GM21737 (cell line): Measurements from ENCODE around the gene APOC3.

ENCODE experiments used
- ATAC-seq: cut with Tn5 transposase; IDR thresholded peaks from one replicate; pipeline ENCODE4 v1.9.1; 2021; ENCODE audit warnings: mild to moderate bottlenecking, moderate library complexity; ENCODE audit not compliant: unreplicated experiment

Gene APOC3

DNA sequence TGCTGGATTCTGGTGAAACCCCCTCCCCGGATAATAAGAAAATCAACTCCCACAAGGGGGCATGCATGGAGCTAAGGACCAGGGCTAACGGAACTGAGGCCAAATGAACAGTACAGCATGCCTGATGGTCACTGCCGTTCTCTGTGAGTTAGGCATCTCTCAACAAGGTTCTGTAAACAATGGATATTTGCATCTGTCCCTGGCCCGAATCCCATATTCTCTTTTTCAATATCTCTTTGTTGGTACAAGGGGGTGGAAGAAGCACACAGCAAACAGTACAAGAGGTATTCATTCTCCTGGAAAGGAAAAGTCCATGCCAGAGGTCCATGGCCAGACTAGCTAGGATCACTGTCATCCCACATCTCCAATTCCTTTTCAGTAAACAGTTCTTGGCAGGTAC is 39.9 kb downstream of the APOC3 start:
- no peak for ATAC-seq

DNA sequence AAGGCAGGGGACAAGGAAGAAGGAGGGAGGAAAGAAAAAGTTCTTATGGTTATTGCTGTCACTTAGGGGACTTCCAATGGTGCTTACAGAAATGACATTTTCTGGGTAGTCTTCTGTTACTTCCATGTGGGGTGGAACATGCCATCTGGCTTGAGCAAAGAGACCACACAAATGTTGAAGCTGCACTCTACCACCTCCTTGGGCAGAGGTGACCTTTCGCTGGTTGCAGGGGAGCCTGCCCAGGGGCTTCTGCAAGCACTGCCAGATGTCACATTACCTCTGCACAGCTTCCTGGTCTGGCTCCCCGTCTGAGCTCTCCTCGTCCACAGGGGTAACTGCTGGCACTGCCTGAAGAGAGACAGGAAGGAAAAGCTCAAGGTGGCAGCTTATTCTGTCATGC is 40.3 kb downstream of the APOC3 start:
- no peak for ATAC-seq

DNA sequence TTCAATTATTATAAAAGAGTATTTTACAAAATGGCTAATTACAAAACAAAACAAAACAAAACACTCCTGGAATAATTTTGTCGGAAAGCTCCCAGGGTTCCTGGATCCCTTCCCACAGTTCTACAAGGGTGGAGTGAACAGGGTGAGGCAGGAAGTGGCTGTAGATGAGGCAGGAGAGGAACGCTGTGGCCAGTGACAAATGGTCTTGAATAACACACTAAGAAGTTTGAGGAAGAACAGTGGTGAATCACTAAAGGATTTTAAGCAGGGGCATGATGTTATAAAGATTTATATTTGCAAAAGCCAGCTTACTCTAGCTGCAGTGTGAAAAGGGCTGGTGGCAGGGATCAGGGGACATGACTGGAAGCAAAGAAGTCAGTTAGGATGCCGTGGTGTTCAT is 41.5 kb downstream of the APOC3 start:
- ATAC-seq, result no peak

DNA sequence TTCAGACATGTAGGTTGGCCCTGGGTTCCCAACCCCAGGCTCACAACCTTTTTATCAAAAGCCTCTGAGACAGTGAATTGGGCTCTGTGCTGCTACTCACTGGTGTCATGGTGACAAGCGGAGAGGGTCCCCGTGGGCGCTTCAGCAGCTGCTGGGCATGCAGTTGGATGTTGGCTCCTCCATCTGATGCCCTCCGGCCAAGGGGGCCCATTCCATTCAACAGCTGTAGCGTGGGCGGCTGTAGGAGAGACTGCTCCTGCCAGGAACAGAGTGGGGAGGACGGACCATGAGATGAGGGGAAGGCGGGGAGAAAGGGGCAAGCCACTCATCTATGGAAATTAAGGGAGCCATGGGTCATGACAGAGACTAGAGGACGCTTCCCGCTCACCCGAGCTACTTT is 43.7 kb downstream of the APOC3 start:
- no peak for ATAC-seq

DNA sequence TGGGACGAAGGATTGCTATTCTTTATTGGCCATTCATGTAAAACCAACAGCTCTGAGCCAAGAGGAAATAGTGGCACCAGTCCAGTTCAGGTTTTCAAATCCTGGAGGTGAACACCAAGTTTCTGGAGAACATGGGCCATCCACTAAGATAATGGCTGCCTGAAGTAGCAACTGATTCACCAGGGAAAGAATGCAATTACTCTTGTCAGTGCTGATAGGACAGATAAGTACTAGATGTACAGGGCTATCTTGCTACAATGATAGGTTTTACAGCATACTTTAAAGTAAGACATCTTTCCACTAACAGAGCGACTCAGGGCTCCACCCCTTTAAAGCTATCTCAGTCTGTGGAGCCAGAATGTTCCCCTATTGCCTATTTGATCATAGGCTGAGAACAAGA is 44.5 kb downstream of the APOC3 start:
- ATAC-seq, result no peak

DNA sequence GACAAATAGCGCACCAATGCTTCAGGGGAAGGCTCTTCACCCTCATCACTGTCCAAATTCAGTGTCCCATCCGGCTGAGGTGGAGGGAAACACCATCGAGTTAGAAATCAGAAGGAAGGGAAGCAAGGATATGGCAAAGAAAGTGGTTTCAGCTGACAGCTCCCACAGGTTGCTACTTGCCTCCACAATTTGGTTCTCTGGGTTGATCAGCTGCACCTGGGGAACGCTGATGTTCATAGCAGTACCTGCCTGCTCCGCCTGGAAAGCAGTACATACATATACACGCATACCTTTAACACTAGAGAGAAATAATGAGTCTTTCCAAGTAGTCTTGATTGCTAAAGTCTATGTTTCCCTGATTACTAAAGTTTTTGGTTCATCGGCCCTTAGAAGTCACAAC is 45.5 kb downstream of the APOC3 start:
- ATAC-seq, result no peak

DNA sequence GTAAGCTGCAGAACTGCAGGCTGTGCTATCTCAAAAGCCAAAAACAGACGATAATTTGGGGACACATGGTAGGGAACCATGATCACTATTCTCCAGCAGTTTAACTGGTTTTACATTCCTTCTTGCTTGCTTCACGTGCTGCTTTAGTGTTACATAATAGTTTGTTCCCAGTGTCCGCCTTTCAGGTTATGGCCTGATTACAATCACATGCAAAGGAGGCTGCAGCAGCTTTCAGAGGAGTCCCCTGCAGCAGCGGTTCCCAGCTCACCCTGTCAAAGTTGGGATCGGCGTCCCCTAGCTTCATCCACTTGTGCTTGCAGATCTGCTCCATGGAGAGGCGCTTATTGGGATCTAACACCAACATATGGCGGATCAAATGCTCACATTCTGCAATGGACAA is 46.9 kb downstream of the APOC3 start:
- ATAC-seq, result no peak

DNA sequence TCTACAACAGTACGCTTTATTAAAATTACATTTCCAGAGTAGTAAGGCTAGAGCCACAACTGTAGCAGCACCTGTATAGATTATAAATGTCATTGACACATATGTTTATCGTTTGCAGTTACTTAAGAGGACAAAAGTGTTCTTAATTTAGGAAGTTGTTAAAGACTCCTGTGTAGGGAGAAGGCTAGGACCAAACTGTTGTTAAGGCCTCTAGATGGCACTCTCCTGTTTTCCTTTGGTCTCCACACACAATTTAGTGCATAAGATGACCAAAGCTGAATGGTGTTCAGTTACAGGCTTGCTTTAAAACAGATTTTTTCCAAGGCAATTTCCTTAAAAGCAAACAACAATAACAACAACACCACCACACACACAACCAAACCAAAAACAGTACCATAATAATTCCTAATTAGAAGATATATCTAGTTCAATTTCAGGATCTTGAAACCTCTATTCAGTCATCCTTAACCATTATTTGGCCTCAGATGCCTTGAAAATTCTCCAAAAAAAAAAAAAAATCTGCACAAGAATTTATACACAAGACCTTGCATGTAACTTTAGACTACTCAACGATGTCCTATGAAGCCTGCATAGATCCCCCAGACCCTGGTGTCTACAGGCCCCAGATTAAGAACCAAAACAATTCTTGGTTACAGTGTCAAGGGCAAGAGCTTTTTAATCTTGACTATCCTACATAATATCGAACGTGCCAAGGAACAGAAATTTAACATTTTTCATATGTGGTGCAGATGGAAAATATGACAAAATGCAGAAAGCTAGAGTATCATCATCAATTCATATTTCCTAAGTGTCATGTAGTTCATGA is 50.3 kb downstream of the APOC3 start:
- ATAC-seq, result no peak

DNA sequence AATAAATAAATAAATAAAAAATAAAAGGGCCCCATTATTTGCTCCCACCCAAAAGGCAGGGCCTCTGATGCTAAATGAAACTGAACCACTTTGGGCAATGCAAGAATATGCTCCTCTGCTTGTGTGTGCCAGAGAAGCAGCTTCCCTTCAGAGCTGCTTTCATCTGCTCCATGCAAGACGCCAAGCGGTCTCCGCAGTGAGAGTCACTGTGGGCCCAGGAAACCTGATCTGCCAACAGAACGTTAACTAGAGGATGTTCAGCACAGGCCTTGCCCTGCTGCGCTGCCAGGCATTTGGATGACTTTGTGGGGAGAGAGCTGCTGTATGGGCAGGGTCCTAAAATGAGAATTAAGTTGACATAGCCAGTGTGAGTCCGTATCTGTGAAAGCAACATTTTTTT is 51.4 kb downstream of the APOC3 start:
- ATAC-seq, result no peak

DNA sequence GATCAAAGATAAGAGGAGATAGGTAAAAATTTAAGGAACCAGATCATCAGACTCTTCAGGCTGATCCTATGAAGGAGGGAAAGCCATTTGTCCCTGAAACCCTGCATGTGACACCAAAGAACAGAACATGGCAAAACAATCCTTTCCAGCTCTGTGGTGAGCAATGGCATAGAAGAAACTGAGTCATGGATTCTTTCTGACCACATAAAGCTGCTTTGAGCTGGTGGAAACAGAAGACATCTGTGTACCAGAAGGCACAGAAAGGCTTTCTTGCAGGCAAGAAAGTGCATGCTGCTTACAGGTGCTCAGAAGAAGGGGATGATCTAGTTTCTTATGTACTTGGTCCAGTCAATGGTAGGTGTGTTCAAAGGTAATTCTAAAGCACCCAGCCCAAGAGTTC is 52.7 kb downstream of the APOC3 start:
- no peak for ATAC-seq
